Gastroesophageal sphincter (tissue), 4 donors: ENCODE measurements around the gene RBM12. TPM values are rescaled to one million over a fixed set of nuclear protein-coding genes. Genes with fewer than 3 reads are reported as not detected.

Source experiments
- ATAC-seq: fragments of 150-250 bp; one replicate; pipeline ENCODE4 v1.9.1; 2016; ENCODE audit warnings: mild to moderate bottlenecking, moderate library complexity
- H3K27ac ChIP-seq, 4 donors: fragments of 200-600 bp; sonication (generic) in 3 of 4; 1 replicate in 3 of 4; 2 replicates in 1 of 4; pipeline ENCODE4 v1.5.1; 2016 to 2019
- H3K27me3 ChIP-seq: fragments of 200-600 bp; sonication (generic); one replicate; pipeline ENCODE4 v1.5.1; 2019
- H3K36me3 ChIP-seq, 2 donors: fragments of 200-600 bp; sonication (generic); one replicate each; pipeline ENCODE4 v1.5.1; 2019; ENCODE audit warnings: control low read depth in 1 of 2
- H3K4me1 ChIP-seq, 3 donors: fragments of 200-600 bp; sonication (generic); 1 replicate in 2 of 3; 2 replicates in 1 of 3; pipeline ENCODE4 v1.5.1; 2016 to 2019; ENCODE audit warnings: control low read depth in 2 of 3
- H3K4me3 ChIP-seq, 2 donors: fragments of 200-600 bp; sonication (generic); one replicate each; pipeline ENCODE4 v1.5.1; 2019; ENCODE audit warnings: mild to moderate bottlenecking in 1 of 2, moderate library complexity in 1 of 2
- H3K9me3 ChIP-seq, 3 donors: fragments of 200-600 bp; sonication (generic); one replicate each; pipeline ENCODE4 v1.5.1; 2017 to 2019; ENCODE audit warnings: control low read depth in 2 of 3
- CTCF ChIP-seq, 4 experiments: fragments of 200-600 bp in 2 of 4; fragments of 450-650 bp in 2 of 4; sonication (generic) in 1 of 4; IDR thresholded peaks; one replicate each; pipeline ENCODE4 v1.5.1; 2017 to 2019; ENCODE audit warnings: antibody characterized with exemption in 4 of 4, mild to moderate bottlenecking in 2 of 4, moderate library complexity in 2 of 4
- EP300 ChIP-seq: sonication (generic); formaldehyde crosslinking; IDR thresholded peaks from one replicate; pipeline ENCODE4 v1.6.1; 2017; ENCODE audit warnings: antibody characterized with exemption, mild to moderate bottlenecking
- POLR2A ChIP-seq, 2 donors: fragments of 450-650 bp; IDR thresholded peaks; one replicate each; pipeline ENCODE4 v1.6.1; 2017; ENCODE audit warnings: antibody characterized with exemption in 2 of 2, mild to moderate bottlenecking in 2 of 2, moderate library complexity in 1 of 2
- POLR2AphosphoS5 ChIP-seq: sonication (generic); formaldehyde crosslinking; IDR thresholded peaks from one replicate; pipeline ENCODE4 v1.6.1; 2017; ENCODE audit warnings: antibody characterized with exemption
- WGBS, 2 donors: methylation state at CpG; one replicate each; pipeline ENCODE4 v1.1.5; 2018; ENCODE audit warnings: low coverage in 1 of 2; 5-methylcytosine and 5-hydroxymethylcytosine counted together
- total RNA-seq, 4 donors: library from RNA; depleted of rRNA; stranded (reverse); fragments of >200 nt; gene quantifications; one replicate each; pipeline ENCODE4 v1.1.0, GENCODE V29; 2016

Gene RBM12
- total RNA-seq, 4 donors from 2014 or later, result 18.9 to 36.3 (median 29.5) TPM

DNA sequence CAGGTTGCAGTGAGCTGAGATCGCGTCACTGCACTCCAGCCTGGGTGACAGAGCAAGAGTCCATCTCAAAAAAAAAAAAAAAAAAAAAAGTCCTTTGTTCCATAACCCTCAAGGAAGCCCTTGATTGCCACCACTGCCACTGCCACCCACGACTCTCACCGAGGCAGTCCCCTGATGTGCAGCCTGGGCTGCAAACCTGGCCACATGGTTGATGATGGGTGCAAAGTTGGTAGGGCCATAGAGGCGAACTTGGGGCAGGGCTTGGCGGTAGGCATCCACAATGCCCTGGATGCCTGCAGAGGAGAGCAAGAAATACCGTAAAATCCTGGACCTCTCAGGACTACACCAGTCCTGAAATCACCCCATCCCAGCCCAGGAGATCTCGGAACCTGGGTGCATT, 37.6 kb downstream of the RBM12 start:
- 100% methylated on average over 2 of the region's 8 CpGs for WGBS, 2 donors
- ATAC-seq, result no peak

GRCh38 chr20:35626386-35627001, 38.2 kb downstream of the RBM12 start:
- 80 to 100% methylated on average over 1 to 3 of the region's 13 CpGs for WGBS, 2 donors

More for the DNA sequence above, 37.6 kb downstream of the RBM12 start:
- no peak overlapping the region for H3K4me3 ChIP-seq
- no peaks in the 10 kb centered on the region for H3K4me1 ChIP-seq
- H3K36me3 ChIP-seq, result peaks cover 0 to 80% of the 10 kb centered on the region in 2 donors
- H3K9me3 ChIP-seq, result no peaks in the 10 kb centered on the region
- no peaks in the 10 kb centered on the region for H3K27me3 ChIP-seq
- no peak for TF ChIP-seq POLR2A (IDR thresholded peaks at IDR 0.05)
- TF ChIP-seq EP300, result no peak
- no peak for TF ChIP-seq CTCF (IDR thresholded peaks at IDR 0.05)
- TF ChIP-seq POLR2AphosphoS5, result no peak
- no peak overlapping the region for H3K27ac ChIP-seq

DNA sequence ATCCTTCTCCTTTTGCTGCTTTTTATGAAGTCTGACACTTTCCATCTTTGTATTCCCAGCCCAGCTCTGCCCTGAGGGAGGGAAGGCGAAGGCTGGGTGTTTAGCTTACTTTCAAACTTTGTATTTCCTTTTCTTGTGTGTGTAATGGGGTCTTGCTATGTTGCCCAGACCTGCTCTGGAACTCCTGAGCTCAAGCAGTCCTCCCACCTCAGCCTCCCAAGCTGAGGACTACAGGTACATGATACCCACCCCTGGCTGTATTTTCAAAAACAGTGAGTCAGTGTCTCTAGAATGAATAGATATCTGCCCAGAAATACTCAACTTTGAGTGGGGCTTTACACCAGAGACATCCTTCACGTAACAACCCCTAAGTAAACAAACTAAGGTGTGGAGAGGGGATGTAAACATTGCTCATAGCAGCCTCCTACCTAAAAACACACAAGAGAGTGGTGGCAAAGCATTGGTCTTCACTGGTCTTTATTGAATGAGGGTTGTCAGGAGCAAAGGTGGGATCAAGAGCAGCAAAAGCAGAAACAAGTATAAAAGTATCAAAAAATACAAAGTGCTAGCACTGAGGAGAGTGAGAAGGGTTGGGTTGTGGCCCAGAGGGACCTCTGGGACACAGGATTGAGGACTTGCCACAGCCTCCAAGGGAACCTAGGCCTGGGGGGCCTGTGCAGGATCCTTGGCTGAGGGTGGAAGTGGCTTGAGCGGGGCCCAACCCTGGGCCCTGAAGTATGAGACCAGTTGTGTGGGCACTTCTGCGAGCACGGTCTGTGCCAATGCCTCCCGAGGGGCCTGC, 38.9 kb downstream of the RBM12 start:
- Histone ChIP-seq H3K9me3 (no peaks in the 10 kb centered on the region), H3K4me1 (no peaks in the 10 kb centered on the region), H3K36me3 (peaks cover 0 to 78% of the 10 kb centered on the region in 2 donors), H3K27me3 (no peaks in the 10 kb centered on the region), H3K4me3 (no peak overlapping the region), H3K27ac (no peak overlapping the region)
- WGBS, 2 donors, result 92 to 100% methylated on average over 1 to 4 of the region's 6 CpGs
- TF ChIP-seq POLR2A (IDR thresholded peaks at IDR 0.05) (no peak), POLR2AphosphoS5 (no peak), CTCF (IDR thresholded peaks at IDR 0.05) (no peak), EP300 (no peak)
- ATAC-seq, result no peak

More at GRCh38 chr20:35626386-35627001, 38.2 kb downstream of the RBM12 start:
- Histone ChIP-seq H3K27me3 (no peaks in the 10 kb centered on the region), H3K27ac (no peak overlapping the region), H3K4me3 (no peak overlapping the region), H3K4me1 (no peaks in the 10 kb centered on the region), H3K9me3 (no peaks in the 10 kb centered on the region), H3K36me3 (peaks cover 0 to 79% of the 10 kb centered on the region in 2 donors)
- ATAC-seq, result no peak
- no peak for TF ChIP-seq POLR2A (IDR thresholded peaks at IDR 0.05)
- no peak for TF ChIP-seq POLR2AphosphoS5
- TF ChIP-seq CTCF (IDR thresholded peaks at IDR 0.05), result no peak
- no peak for TF ChIP-seq EP300

- Histone ChIP-seq H3K36me3 (peaks cover 0 to 37% of the 10 kb centered on the region in 2 donors), H3K4me1 (peaks cover 0 to 35% (median 22%) of the 10 kb centered on the region in 3 donors), H3K27ac (no peak overlapping the region), H3K27me3 (no peaks in the 10 kb centered on the region), H3K4me3 (no peak overlapping the region), H3K9me3 (no peaks in the 10 kb centered on the region)
- ATAC-seq, result no peak
- 74 to 96% methylated on average over 2 of the region's 2 CpGs for WGBS, 2 donors
- TF ChIP-seq POLR2AphosphoS5 (no peak), CTCF (IDR thresholded peaks at IDR 0.05) (no peak), POLR2A (IDR thresholded peaks at IDR 0.05) (no peak), EP300 (no peak)
Observed at GRCh38 chr20:35621560-35621946, 43.1 kb downstream of the RBM12 start.
